Measurements from ENCODE around the gene PPP1R7.

DNA sequence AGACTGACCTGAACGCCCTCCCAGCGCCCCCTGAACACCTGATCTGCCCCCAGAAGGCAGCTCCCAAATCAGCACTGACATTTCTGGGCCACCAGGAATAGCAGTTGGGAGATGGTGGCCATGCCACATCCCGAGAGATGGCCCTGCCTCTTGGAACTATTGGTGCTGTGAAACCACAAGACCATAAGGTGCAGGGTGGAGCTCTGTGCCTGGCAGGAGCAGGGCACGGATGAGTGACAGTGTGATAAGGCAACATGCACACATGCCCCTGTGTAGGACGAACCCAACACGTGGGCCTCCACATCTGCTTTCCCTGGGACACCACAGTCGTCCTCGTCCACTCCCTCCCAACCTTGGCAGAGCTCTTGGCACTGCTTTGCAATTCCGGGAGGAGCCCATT lies 65.2 kb downstream of the PPP1R7 start:
- TF ChIP-seq, protein P1, sequence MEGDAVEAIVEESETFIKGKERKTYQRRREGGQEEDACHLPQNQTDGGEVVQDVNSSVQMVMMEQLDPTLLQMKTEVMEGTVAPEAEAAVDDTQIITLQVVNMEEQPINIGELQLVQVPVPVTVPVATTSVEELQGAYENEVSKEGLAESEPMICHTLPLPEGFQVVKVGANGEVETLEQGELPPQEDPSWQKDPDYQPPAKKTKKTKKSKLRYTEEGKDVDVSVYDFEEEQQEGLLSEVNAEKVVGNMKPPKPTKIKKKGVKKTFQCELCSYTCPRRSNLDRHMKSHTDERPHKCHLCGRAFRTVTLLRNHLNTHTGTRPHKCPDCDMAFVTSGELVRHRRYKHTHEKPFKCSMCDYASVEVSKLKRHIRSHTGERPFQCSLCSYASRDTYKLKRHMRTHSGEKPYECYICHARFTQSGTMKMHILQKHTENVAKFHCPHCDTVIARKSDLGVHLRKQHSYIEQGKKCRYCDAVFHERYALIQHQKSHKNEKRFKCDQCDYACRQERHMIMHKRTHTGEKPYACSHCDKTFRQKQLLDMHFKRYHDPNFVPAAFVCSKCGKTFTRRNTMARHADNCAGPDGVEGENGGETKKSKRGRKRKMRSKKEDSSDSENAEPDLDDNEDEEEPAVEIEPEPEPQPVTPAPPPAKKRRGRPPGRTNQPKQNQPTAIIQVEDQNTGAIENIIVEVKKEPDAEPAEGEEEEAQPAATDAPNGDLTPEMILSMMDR (conservative IDR thresholded peaks at IDR 0.05; ENCODE audit: low read depth, low read length) = no peak
- TF ChIP-seq MAZ (IDR thresholded peaks at IDR 0.05; ENCODE audit: borderline replicate concordance, low read depth, low read length) (no peak), POLR2A (IDR thresholded peaks at IDR 0.05; ENCODE audit: low read depth, low read length) (no peak), RFX5 (IDR thresholded peaks at IDR 0.05; ENCODE audit: low read depth, low read length) (no peak), FOS (IDR thresholded peaks at IDR 0.05; ENCODE audit: low read depth, low read length) (no peak), MAFK (IDR thresholded peaks at IDR 0.05; ENCODE audit: low read depth, low read length) (no peak), SMC3 (IDR thresholded peaks at IDR 0.05; ENCODE audit: low read depth, low read length) (no peak), USF2 (IDR thresholded peaks at IDR 0.05; ENCODE audit: low read depth, low read length) (no peak), ELK1 (IDR thresholded peaks at IDR 0.05; ENCODE audit: borderline replicate concordance, low read depth, low read length) (no peak), RCOR1 (IDR thresholded peaks at IDR 0.05; ENCODE audit: insufficient replicate concordance, low read length) (no peak), CEBPB (IDR thresholded peaks at IDR 0.05; ENCODE audit: low read depth, low read length) (no peak), RAD21 (IDR thresholded peaks at IDR 0.05; ENCODE audit: low read length) (no peak), NFE2L2 (IDR thresholded peaks at IDR 0.05; ENCODE audit: low read depth, low read length) (no peak), BHLHE40 (IDR thresholded peaks at IDR 0.05; ENCODE audit: low read depth, low read length) (no peak)

All from IMR-90 (cell line).